LNCAP (cell line): ENCODE data around the gene PTPN4.

Experiments used
- CTCF ChIP-seq: fragments of 450-650 bp; IDR thresholded peaks from 2 replicates; pipeline ENCODE4 v1.5.1; 2017; ENCODE audit warnings: mild to moderate bottlenecking

PTPN4 gene

GRCh38 chr2:119784876-119785275 is 25.2 kb downstream of the PTPN4 start:
- TF ChIP-seq CTCF, result no peak

- TF ChIP-seq CTCF, result no peak
These were observed 26.6 kb downstream of the PTPN4 start for GRCh38 chr2:119786295-119786694.

- no peak for TF ChIP-seq CTCF
These were observed 29.0 kb downstream of the PTPN4 start for GRCh38 chr2:119788752-119789151.

GRCh38 chr2:119790466-119790865 is 30.7 kb downstream of the PTPN4 start:
- TF ChIP-seq CTCF, result no peak

- TF ChIP-seq CTCF, result no peak
These were observed 33.2 kb downstream of the PTPN4 start for GRCh38 chr2:119792907-119793312.

GRCh38 chr2:119794237-119794636 is 34.5 kb downstream of the PTPN4 start:
- no peak for TF ChIP-seq CTCF

- no peak for TF ChIP-seq CTCF
These were observed 35.9 kb downstream of the PTPN4 start for GRCh38 chr2:119795309-119796303.
